GM19239 (cell line): ENCODE results near the gene TEAD2.

Source experiments
- DNase-seq: peaks from one replicate; pipeline ENCODE4 v3.0.0; 2011; ENCODE audit warnings: low spot score; ENCODE audit not compliant: insufficient read length
- FAIRE-seq: peaks from 2 replicates; lab custom pipeline; 2011; peaks lifted over from hg19 to GRCh38; lab: Jason Lieb, UNC

TEAD2 gene

DNA sequence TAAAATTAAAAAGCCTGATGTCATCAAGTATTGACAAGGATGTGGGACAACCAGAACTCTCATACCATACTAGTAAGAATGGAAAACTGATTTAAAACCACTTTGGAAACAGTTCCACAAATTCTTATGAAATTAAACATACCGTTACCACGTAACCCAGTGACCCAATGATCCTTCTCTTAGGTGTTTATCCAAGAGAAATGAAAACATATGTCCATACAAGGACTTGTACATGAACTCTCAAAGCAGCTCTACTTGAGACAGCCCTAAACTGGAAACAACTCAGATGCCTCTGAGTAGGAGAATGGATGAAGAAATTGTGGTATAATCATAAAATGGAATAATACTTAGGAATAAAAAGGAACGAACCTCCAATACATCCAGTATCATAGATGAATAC is 64.8 kb downstream of the TEAD2 start:
- no peak for DNase-seq
- no peak for FAIRE-seq

DNA sequence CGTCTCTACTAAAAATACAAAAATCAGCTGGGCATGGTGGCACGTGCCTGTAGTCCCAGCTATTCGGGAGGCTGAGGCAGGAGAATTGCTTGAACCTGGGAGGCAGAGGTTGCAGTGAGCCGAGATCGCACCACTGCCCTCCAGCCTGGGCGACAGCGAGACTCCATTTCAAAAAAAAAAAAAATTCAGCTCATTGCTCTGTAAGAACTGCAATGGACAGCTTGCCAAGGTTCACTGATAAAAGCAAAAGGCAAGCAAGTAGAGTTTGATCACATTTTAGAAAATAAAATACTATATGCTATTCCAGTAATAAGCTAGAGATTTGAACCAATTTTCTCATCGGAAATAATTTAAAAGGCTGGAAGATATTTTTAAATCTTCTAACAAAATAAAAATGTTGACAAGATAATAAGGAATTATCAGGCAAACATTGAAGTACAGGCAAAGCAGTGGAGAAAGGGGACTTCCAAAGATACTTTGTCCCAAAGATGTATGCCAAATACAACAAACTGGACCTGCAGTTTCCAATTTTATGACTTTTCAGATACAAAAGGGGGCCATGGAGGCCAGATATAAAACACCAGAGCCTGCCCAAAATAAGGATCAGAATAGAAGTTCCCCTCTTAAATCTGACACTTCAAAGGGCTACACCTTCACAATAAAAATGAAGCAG is 66.9 kb downstream of the TEAD2 start:
- DNase-seq (no peak), FAIRE-seq (no peak)

GRCh38 chr19:49294401-49294800 is 67.8 kb downstream of the TEAD2 start:
- DNase-seq = no peak
- no peak for FAIRE-seq
